ENCODE results near the gene BMI1.

Gene BMI1

DNA sequence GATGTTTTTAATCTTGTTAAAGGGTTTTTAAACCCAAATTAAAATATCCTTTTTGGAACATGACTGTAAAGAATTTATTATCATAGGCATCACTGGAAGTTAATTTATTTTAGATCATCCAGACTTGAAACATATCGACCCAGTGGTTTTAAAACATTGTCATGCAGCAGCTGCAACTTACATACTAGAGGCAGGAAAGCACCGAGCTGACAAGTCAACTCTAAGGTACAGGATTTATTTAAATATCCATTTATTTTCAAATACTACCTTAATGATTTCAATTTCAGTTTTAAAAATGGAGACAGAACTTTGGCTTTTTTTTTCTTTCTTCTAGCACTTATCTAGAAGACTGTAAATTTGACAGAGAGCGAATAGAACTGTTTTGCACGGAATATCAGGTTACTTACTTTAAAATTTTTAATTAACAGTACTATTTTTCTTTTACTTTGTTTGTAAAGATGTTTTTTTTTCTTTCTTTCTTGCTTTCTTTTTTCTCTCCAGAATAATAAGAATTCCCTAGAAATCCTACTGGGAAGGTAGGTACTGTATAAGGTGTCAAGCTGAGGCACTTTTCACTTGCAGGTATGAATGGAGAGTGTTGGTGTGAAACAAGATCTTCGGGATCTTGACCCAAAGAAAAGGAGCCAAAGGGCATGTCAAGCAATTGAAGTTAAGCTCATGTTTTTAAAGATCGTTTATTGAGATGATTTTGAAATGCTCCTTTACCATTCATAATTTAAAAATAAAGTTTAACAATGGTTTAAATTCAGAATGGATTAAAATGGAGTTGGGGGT, 2.9 kb upstream of the BMI1 start:
- H3K4me3 ChIP-seq (ENCODE audit: low read depth, low read length) = no peak overlapping the region
- DNase-seq (ENCODE audit: low read depth) = no peak
- TF ChIP-seq, protein P1, sequence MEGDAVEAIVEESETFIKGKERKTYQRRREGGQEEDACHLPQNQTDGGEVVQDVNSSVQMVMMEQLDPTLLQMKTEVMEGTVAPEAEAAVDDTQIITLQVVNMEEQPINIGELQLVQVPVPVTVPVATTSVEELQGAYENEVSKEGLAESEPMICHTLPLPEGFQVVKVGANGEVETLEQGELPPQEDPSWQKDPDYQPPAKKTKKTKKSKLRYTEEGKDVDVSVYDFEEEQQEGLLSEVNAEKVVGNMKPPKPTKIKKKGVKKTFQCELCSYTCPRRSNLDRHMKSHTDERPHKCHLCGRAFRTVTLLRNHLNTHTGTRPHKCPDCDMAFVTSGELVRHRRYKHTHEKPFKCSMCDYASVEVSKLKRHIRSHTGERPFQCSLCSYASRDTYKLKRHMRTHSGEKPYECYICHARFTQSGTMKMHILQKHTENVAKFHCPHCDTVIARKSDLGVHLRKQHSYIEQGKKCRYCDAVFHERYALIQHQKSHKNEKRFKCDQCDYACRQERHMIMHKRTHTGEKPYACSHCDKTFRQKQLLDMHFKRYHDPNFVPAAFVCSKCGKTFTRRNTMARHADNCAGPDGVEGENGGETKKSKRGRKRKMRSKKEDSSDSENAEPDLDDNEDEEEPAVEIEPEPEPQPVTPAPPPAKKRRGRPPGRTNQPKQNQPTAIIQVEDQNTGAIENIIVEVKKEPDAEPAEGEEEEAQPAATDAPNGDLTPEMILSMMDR (IDR thresholded peaks at IDR 0.05; ENCODE audit: low read depth, low read length) = no peak
- TF ChIP-seq, protein P2, sequence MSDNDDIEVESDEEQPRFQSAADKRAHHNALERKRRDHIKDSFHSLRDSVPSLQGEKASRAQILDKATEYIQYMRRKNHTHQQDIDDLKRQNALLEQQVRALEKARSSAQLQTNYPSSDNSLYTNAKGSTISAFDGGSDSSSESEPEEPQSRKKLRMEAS (IDR thresholded peaks at IDR 0.05; ENCODE audit: low read depth, low read length) = no peak
- TF ChIP-seq MYC (IDR thresholded peaks at IDR 0.05; ENCODE audit: low read depth, low read length) = no peak
- TF ChIP-seq POLR2A (IDR thresholded peaks at IDR 0.05; ENCODE audit: extremely low read depth, insufficient read length) = no peak

- no peak for DNase-seq (ENCODE audit: low read depth)
- H3K4me3 ChIP-seq (ENCODE audit: low read depth, low read length) = no peak overlapping the region
These were observed 2.1 kb upstream of the BMI1 start for GRCh38 chr10:22318772-22319171.

GRCh38 chr10:22319547-22319979, 1.3 kb upstream of the BMI1 start:
- H3K4me3 ChIP-seq (ENCODE audit: low read depth, low read length) = no peak overlapping the region
- TF ChIP-seq, protein P1 (IDR thresholded peaks at IDR 0.05; ENCODE audit: low read depth, low read length) = no peak
- TF ChIP-seq, protein P2 (IDR thresholded peaks at IDR 0.05; ENCODE audit: low read depth, low read length) = no peak
- TF ChIP-seq MYC (IDR thresholded peaks at IDR 0.05; ENCODE audit: low read depth, low read length) = no peak
- TF ChIP-seq POLR2A (IDR thresholded peaks at IDR 0.05; ENCODE audit: extremely low read depth, insufficient read length) = no peak
- DNase-seq (ENCODE audit: low read depth) = no peak

More at GRCh38 chr10:22318772-22319171, 2.1 kb upstream of the BMI1 start:
- TF ChIP-seq POLR2A (IDR thresholded peaks at IDR 0.05; ENCODE audit: extremely low read depth, insufficient read length) = no peak
- TF ChIP-seq, protein P2 (IDR thresholded peaks at IDR 0.05; ENCODE audit: low read depth, low read length) = no peak
- no peak for TF ChIP-seq MYC (IDR thresholded peaks at IDR 0.05; ENCODE audit: low read depth, low read length)
- TF ChIP-seq, protein P1 (IDR thresholded peaks at IDR 0.05; ENCODE audit: low read depth, low read length) = no peak

GRCh38 chr10:22319980-22320558, 830 bp upstream of the BMI1 start:
- TF ChIP-seq POLR2A (IDR thresholded peaks at IDR 0.05; ENCODE audit: extremely low read depth, insufficient read length) = no peak
- TF ChIP-seq, protein P2 (IDR thresholded peaks at IDR 0.05; ENCODE audit: low read depth, low read length) = no peak
- TF ChIP-seq, protein P1 (IDR thresholded peaks at IDR 0.05; ENCODE audit: low read depth, low read length) = no peak
- no peak for TF ChIP-seq MYC (IDR thresholded peaks at IDR 0.05; ENCODE audit: low read depth, low read length)
- peak; percentile 44 for DNase-seq (ENCODE audit: low read depth)
- H3K4me3 ChIP-seq (ENCODE audit: low read depth, low read length) = peak overlapping the region; percentile 54

DNA sequence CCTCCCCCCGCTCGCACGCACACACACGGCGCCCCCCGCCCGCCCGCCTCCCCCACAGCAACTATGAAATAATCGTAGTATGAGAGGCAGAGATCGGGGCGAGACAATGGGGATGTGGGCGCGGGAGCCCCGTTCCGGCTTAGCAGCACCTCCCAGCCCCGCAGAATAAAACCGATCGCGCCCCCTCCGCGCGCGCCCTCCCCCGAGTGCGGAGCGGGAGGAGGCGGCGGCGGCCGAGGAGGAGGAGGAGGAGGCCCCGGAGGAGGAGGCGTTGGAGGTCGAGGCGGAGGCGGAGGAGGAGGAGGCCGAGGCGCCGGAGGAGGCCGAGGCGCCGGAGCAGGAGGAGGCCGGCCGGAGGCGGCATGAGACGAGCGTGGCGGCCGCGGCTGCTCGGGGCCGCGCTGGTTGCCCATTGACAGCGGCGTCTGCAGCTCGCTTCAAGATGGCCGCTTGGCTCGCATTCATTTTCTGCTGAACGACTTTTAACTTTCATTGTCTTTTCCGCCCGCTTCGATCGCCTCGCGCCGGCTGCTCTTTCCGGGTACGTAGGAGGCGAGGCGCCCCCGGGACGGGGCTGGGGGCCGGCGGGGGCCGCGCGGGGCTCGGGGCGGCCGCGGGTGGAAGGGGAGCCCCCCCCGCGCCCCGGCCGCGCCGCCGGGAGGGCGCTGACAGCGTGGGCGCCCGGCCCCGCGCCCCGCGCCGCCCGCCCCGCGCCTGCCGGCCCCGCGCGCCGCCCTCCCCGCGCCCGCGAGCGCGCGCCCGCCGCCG, 441 bp downstream of the BMI1 start:
- peak overlapping the region; percentile 57 for H3K4me3 ChIP-seq (ENCODE audit: low read depth, low read length)
- DNase-seq (ENCODE audit: low read depth) = peak; percentile 70
- TF ChIP-seq MYC (IDR thresholded peaks at IDR 0.05; ENCODE audit: low read depth, low read length) = no peak
- TF ChIP-seq POLR2A (IDR thresholded peaks at IDR 0.05; ENCODE audit: extremely low read depth, insufficient read length) = no peak
- TF ChIP-seq, protein P1 (IDR thresholded peaks at IDR 0.05; ENCODE audit: low read depth, low read length) = no peak
- TF ChIP-seq, protein P2 (IDR thresholded peaks at IDR 0.05; ENCODE audit: low read depth, low read length) = no peak
